Measurements from ENCODE around the gene PCK1. TPM values are rescaled to one million over a fixed set of nuclear protein-coding genes. Genes with fewer than 3 reads are reported as not detected.

The PCK1 gene
- total RNA-seq, 2 donors from 2014 or later = not detected

DNA sequence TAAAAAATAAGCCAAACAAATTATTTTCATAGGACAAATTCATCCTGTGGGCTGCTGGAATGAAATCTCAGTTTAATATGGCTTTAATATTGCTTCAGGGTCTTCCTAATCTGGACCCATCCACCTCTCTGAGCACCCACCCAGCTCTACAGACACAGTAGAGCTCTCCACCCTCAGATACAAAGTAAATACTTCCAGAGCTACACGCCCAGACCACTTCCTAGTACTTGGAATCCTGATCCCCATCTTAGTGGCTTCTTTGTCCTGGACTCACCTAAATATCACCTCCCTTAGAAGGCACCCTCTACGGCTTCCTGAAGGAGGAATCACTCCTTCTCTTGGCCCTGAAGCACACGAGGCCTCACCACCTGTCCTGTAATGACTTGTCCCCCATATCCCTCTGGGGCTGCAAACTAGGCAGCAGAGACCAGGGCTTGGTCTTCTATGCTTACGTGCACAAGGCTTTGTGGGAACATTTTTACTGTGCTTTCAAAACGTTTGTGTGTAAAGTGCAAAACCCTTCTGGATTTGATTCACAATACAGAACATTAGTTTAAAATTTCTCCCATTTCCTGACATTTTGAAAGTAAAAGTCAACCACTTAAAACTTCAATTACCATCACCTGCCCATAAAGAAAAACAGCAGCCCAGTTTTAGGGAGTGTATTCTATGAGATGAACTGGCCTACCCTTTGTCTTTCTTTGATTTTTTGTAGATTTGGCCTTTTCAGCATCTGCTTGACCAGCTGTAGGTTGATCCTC is 38.4 kb upstream of the PCK1 start:
- WGBS, 2 experiments (ENCODE audit: insufficient coverage in 1 of 2, insufficient read length in 1 of 2) = 76 to 100% methylated on average over 2 to 5 of the region's 5 CpGs
- no peaks in the 10 kb centered on the region for H3K4me1 Mint-ChIP-seq

DNA sequence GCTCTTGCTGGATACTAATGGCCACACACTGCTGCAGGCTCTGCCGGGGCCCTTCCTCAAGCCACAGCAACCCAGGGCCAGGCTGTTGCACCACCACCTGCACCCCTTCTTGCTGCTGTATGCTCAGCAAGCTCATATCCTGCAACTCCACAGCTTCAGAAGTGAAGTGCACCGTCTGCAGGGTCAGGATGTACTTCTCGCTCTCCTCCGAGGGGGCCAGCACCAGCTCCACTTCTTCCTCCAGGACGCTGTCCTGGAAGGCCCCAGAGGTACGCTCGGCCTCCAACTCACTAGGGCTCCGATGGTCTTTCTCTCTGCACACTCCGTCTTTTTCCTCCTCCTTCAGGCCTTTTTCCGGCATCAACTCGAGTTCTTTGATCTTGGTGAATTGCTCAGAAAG is 37.1 kb upstream of the PCK1 start:
- H3K27me3 ChIP-seq (ENCODE audit: control insufficient read depth, insufficient read depth, low read length, poor library complexity, severe bottlenecking) = no peaks in the 10 kb centered on the region
- H3K9me3 Mint-ChIP-seq = no peaks in the 10 kb centered on the region
- H3K36me3 Mint-ChIP-seq (ENCODE audit: low read depth) = no peaks in the 10 kb centered on the region
- H3K27me3 Mint-ChIP-seq (ENCODE audit: insufficient read depth) = no peaks in the 10 kb centered on the region
- H3K4me1 ChIP-seq (ENCODE audit: control insufficient read depth, insufficient read depth, low read length) = no peaks in the 10 kb centered on the region
- H3K4me1 Mint-ChIP-seq = no peaks in the 10 kb centered on the region
- H3K36me3 ChIP-seq (ENCODE audit: control insufficient read depth, insufficient read depth, low read length) = no peaks in the 10 kb centered on the region
- no peak for DNase-seq
- WGBS, 2 experiments (ENCODE audit: insufficient coverage in 1 of 2, insufficient read length in 1 of 2) = 89 to 93% methylated on average over 9 to 11 of the region's 11 CpGs
- no peak for TF ChIP-seq CTCF (conservative IDR thresholded peaks at IDR 0.05)
- H3K4me3 ChIP-seq (ENCODE audit: low read length) = no peak overlapping the region
- H3K27ac Mint-ChIP-seq = no peak overlapping the region
- H3K27ac ChIP-seq (ENCODE audit: low read depth, low read length) = no peak overlapping the region
- H3K9me3 ChIP-seq (ENCODE audit: control insufficient read depth, low read length) = no peaks in the 10 kb centered on the region
- H3K9ac ChIP-seq (ENCODE audit: extremely low read depth, low read length, poor library complexity, severe bottlenecking) = no peak overlapping the region
- H3K4me3 Mint-ChIP-seq = no peak overlapping the region

More for the DNA sequence above, 38.4 kb upstream of the PCK1 start:
- H3K27me3 Mint-ChIP-seq (ENCODE audit: insufficient read depth) = no peaks in the 10 kb centered on the region
- no peaks in the 10 kb centered on the region for H3K36me3 ChIP-seq (ENCODE audit: control insufficient read depth, insufficient read depth, low read length)
- H3K27ac Mint-ChIP-seq = no peak overlapping the region
- no peak overlapping the region for H3K4me3 Mint-ChIP-seq
- H3K27ac ChIP-seq (ENCODE audit: low read depth, low read length) = no peak overlapping the region
- no peaks in the 10 kb centered on the region for H3K9me3 ChIP-seq (ENCODE audit: control insufficient read depth, low read length)
- TF ChIP-seq CTCF (conservative IDR thresholded peaks at IDR 0.05) = no peak
- H3K27me3 ChIP-seq (ENCODE audit: control insufficient read depth, insufficient read depth, low read length, poor library complexity, severe bottlenecking) = no peaks in the 10 kb centered on the region
- H3K36me3 Mint-ChIP-seq (ENCODE audit: low read depth) = no peaks in the 10 kb centered on the region
- DNase-seq = no peak
- H3K4me1 ChIP-seq (ENCODE audit: control insufficient read depth, insufficient read depth, low read length) = no peaks in the 10 kb centered on the region
- H3K9me3 Mint-ChIP-seq = no peaks in the 10 kb centered on the region
- H3K9ac ChIP-seq (ENCODE audit: extremely low read depth, low read length, poor library complexity, severe bottlenecking) = no peak overlapping the region
- no peak overlapping the region for H3K4me3 ChIP-seq (ENCODE audit: low read length)

DNA sequence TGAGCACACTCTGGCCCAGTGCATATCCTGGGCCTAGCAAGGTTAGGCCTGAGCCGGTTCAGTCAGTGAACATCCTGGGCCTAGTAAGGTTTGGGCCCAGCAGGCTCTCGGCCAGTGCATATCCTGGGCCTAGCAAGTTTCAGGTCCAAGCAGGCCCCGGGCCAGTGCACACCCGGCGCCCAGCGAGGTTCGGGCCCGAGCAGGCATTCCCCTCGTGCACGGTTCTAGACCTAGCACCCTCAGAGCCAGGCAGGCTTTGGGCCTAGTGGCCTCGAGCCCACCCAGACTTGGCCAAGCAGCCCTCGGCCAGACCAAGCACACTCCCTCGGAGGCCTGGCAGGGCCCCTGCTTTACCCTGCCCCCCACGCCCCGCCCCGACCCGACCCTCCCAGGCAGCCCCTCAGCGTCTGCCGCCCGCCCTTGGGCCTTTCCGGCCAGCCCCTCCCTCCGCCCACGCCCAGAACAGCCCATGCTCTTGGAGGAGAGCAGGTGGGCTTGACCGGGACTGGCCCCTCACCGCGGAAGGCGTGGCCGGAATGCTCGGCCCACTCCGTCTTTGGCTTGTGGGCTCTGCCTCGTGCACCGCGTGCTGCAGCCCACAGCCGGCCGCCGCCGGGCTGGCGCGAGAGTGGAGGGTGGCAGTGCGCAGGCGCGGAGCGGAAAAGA is 36.3 kb upstream of the PCK1 start, which contains the start of gene CTCFL:
Gene CTCFL (minus strand): TSS at position 630 of the 666 bp plus-strand sequence. CDS start 935 bp downstream, outside the sequence.
- no peak for TF ChIP-seq CTCF (conservative IDR thresholded peaks at IDR 0.05)
- H3K36me3 Mint-ChIP-seq (ENCODE audit: low read depth) = no peaks in the 10 kb centered on the region
- DNase-seq = peak; percentile 49
- no peaks in the 10 kb centered on the region for H3K4me1 Mint-ChIP-seq
- no peak within 1 kb of the TSS for H3K9ac ChIP-seq (ENCODE audit: extremely low read depth, low read length, poor library complexity, severe bottlenecking)
- H3K27ac ChIP-seq (ENCODE audit: low read depth, low read length) = no peak within 1 kb of the TSS
- no peaks in the 10 kb centered on the region for H3K27me3 ChIP-seq (ENCODE audit: control insufficient read depth, insufficient read depth, low read length, poor library complexity, severe bottlenecking)
- H3K27ac Mint-ChIP-seq = no peak within 1 kb of the TSS
- H3K27me3 Mint-ChIP-seq (ENCODE audit: insufficient read depth) = no peaks in the 10 kb centered on the region
- 93 to 95% methylated on average over 8 to 37 of the region's 43 CpGs for WGBS, 2 experiments (ENCODE audit: insufficient coverage in 1 of 2, insufficient read length in 1 of 2)
- H3K4me3 ChIP-seq (ENCODE audit: low read length) = no peak within 1 kb of the TSS
- H3K36me3 ChIP-seq (ENCODE audit: control insufficient read depth, insufficient read depth, low read length) = no peaks in the 10 kb centered on the region
- no peak within 1 kb of the TSS for H3K4me3 Mint-ChIP-seq
- H3K9me3 ChIP-seq (ENCODE audit: control insufficient read depth, low read length) = no peaks in the 10 kb centered on the region
- H3K4me1 ChIP-seq (ENCODE audit: control insufficient read depth, insufficient read depth, low read length) = no peaks in the 10 kb centered on the region
- no peaks in the 10 kb centered on the region for H3K9me3 Mint-ChIP-seq

Data from endodermal cell (in vitro differentiated cells).